K562 (cell line): ENCODE measurements around the gene PTGFR. TPM values are rescaled to one million over a fixed set of nuclear protein-coding genes. Genes with fewer than 3 reads are reported as not detected.

ENCODE experiments used
- ATAC-seq: fragments of 200-7000 bp; cut with Tn5 transposase; 3 replicates; pipeline ENCODE4 v1.9.1; 2020; ENCODE audit warnings: moderate library complexity
- BruUV-seq: library from RNA; stranded (reverse); fragments of 400-500 nt; replicated peaks from 2 replicates; lab custom pipeline; 2021; lab: Mats Ljungman, UMichigan
- CTCF ChIA-PET: fragments of 300-600 bp; formaldehyde crosslinking; extraction: SDS; loops from one replicate; lab custom pipeline; 2021; ENCODE audit warnings: low intra/inter-chr PET ratio; lab: Yijun Ruan, JAX
- POLR2A ChIA-PET: fragments of 300-600, 350-650 bp; sonication (Branson Sonifier 250); formaldehyde crosslinking; extraction: SDS; loops from one replicate; lab custom pipeline; 2021; ENCODE audit warnings: antibody characterized with exemption, inconsistent platforms; lab: Yijun Ruan, JAX
- DNase-seq, 4 experiments: peaks; one replicate each; pipeline versions ENCODE4 v3.0.0 to v3.0.0-alpha.2; 2011 to 2018; ENCODE audit warnings: low spot score in 3 of 4, mixed read lengths in 3 of 4; ENCODE audit errors: extremely low read depth in 1 of 4
- FAIRE-seq: peaks from 2 replicates; lab custom pipeline; 2011; peaks lifted over from hg19 to GRCh38; lab: Jason Lieb, UNC
- H2AFZ ChIP-seq: 2 replicates; pipeline ENCODE4 v1.6.0; 2011; ENCODE audit warnings: low read depth, low read length, control low read depth, inconsistent platforms
- H3K27ac ChIP-seq: fragments of 200-600 bp; 3 replicates; pipeline ENCODE4 v1.8.0; 2011; ENCODE audit warnings: low read depth, mild to moderate bottlenecking, control low read depth, inconsistent platforms, low read length, moderate library complexity, mixed read lengths; ENCODE audit errors: extremely low read depth
- H3K27me3 ChIP-seq, 2 experiments: fragments of 300-600 bp in 1 of 2; 2 replicates in 1 of 2; 3 replicates in 1 of 2; pipeline versions ENCODE4 v1.6.0 to v1.8.0; 2011; ENCODE audit warnings: inconsistent platforms in 2 of 2, low read length in 2 of 2, mild to moderate bottlenecking in 1 of 2, mixed read lengths in 1 of 2, moderate library complexity in 1 of 2; ENCODE audit not compliant: control insufficient read depth in 2 of 2, insufficient read depth in 2 of 2
- H3K36me3 ChIP-seq: fragments of 300-600 bp; 3 replicates; pipeline ENCODE4 v1.8.0; 2011; ENCODE audit warnings: mild to moderate bottlenecking, low read length, inconsistent platforms; ENCODE audit not compliant: control insufficient read depth, insufficient read depth
- H3K4me1 ChIP-seq, 2 experiments: fragments of 200-600 bp in 1 of 2; replicated peaks in 1 of 2; 2 replicates in 1 of 2; 3 replicates in 1 of 2; pipeline versions ENCODE4 v1.5.1 to v1.8.0; 2011; ENCODE audit warnings: inconsistent platforms in 2 of 2, low read length in 2 of 2, mild to moderate bottlenecking in 1 of 2, mixed read lengths in 1 of 2, moderate library complexity in 1 of 2; ENCODE audit not compliant: control insufficient read depth in 2 of 2, insufficient read depth in 2 of 2
- H3K4me2 ChIP-seq: 2 replicates; pipeline ENCODE4 v1.6.1; 2011; ENCODE audit warnings: low read length, control low read depth, inconsistent platforms, mixed read lengths; ENCODE audit not compliant: insufficient read depth
- H3K4me3 ChIP-seq: fragments of 200-600 bp; sonication (generic), shearing (Covaris generic); 2 replicates; pipeline ENCODE4 v1.5.1; 2016; ENCODE audit warnings: control low read depth, inconsistent platforms
- H3K79me2 ChIP-seq: fragments of 200-600 bp; 3 replicates; pipeline ENCODE4 v1.8.0; 2011; ENCODE audit warnings: low read length, inconsistent platforms; ENCODE audit not compliant: control insufficient read depth, insufficient read depth
- H3K9ac ChIP-seq, 2 experiments: 2 replicates each; pipeline versions ENCODE4 v1.6.0 to v1.6.1; 2011; ENCODE audit warnings: low read depth in 2 of 2, low read length in 2 of 2, control low read depth in 1 of 2, inconsistent platforms in 1 of 2, mild to moderate bottlenecking in 1 of 2, mixed read lengths in 1 of 2; ENCODE audit not compliant: insufficient read depth in 1 of 2
- H3K9me1 ChIP-seq: one replicate; pipeline ENCODE4 v1.6.0; 2011; ENCODE audit warnings: inconsistent platforms, mild to moderate bottlenecking, low read length, moderate library complexity; ENCODE audit not compliant: control insufficient read depth, insufficient read depth
- H3K9me3 ChIP-seq: replicated peaks from 2 replicates; pipeline ENCODE4 v1.5.1; 2011; ENCODE audit warnings: low read depth, low read length, inconsistent platforms; ENCODE audit not compliant: control insufficient read depth, insufficient read depth
- H4K20me1 ChIP-seq: replicated peaks from 2 replicates; pipeline ENCODE4 v1.6.1; 2011; ENCODE audit warnings: low read length, inconsistent platforms, mixed read lengths; ENCODE audit not compliant: control insufficient read depth, insufficient read depth
- ATF2 ChIP-seq: sonication (generic); formaldehyde crosslinking; IDR thresholded peaks from 2 replicates; pipeline ENCODE4 v1.8.1; 2022; ENCODE audit warnings: missing genetic modification reagents
- CTCFL ChIP-seq: IDR thresholded peaks from 2 replicates; pipeline ENCODE4 v1.6.1; 2011; ENCODE audit warnings: borderline replicate concordance, low read depth, mild to moderate bottlenecking, moderate library complexity, low read length; ENCODE audit not compliant: insufficient read depth, poor library complexity, severe bottlenecking
- ELF1 ChIP-seq: fragments of 200-800 bp; sonication (Bioruptor generic); IDR thresholded peaks from 2 replicates; pipeline ENCODE4 v1.6.1; 2016; ENCODE audit warnings: missing genetic modification characterization, missing compliant biosample characterization
- GMEB1 ChIP-seq: fragments of 250-450 bp; sonication (Bioruptor Pico); IDR thresholded peaks from 2 replicates; pipeline ENCODE4 v1.4.0; 2020; ENCODE audit warnings: mild to moderate bottlenecking
- HDAC2 ChIP-seq: fragments of 450-650 bp; IDR thresholded peaks from 2 replicates; pipeline ENCODE4 v1.6.1; 2016; ENCODE audit warnings: mild to moderate bottlenecking
- KDM5B ChIP-seq: fragments of 200-600 bp; sonication (generic); IDR thresholded peaks from 2 replicates; pipeline ENCODE4 v1.6.1; 2012; ENCODE audit warnings: low read depth, mild to moderate bottlenecking, moderate library complexity, low read length, control low read depth, inconsistent platforms; ENCODE audit not compliant: insufficient replicate concordance
- POLR2B ChIP-seq: fragments of 450-650 bp; IDR thresholded peaks from 2 replicates; pipeline ENCODE4 v1.6.1; 2018; ENCODE audit warnings: low read depth; ENCODE audit not compliant: partially characterized antibody
- RFX5 ChIP-seq: IDR thresholded peaks from 2 replicates; pipeline ENCODE4 v1.6.1; 2011; ENCODE audit warnings: low read depth, mild to moderate bottlenecking, improper control_type of control experiment, low read length
- SNRNP70 ChIP-seq: fragments of 200-400 bp; formaldehyde crosslinking; optimal IDR thresholded peaks from 2 replicates; pipeline ENCODE3; 2017; ENCODE audit warnings: low read depth, low read length
- ZNF511 ChIP-seq: sonication (generic); formaldehyde crosslinking; IDR thresholded peaks from 2 replicates; pipeline ENCODE4 v1.8.0; 2022; ENCODE audit warnings: mild to moderate bottlenecking, missing genetic modification reagents
- ZNF655 ChIP-seq: fragments of 250-450 bp; sonication (Bioruptor Pico); IDR thresholded peaks from 2 replicates; pipeline ENCODE4 v1.5.0; 2021
- ZZZ3 ChIP-seq: fragments of 450-650 bp; IDR thresholded peaks from 2 replicates; pipeline ENCODE4 v1.6.1; 2016; ENCODE audit warnings: antibody characterized with exemption, mild to moderate bottlenecking, moderate library complexity
- WGBS: fragments of 100-300 bp; shearing (Covaris generic); methylation state at CpG from one replicate; pipeline ENCODE4 v1.1.6; 2016; ENCODE audit warnings: low coverage, mixed read lengths; ENCODE audit not compliant: insufficient coverage; ENCODE audit errors: missing lambda C conversion rate; 5-methylcytosine and 5-hydroxymethylcytosine counted together
- in situ Hi-C: fragments of 300-500 bp; cut with MboI; formaldehyde crosslinking; loops from 4 replicates; pipeline ENCODE4 v1.15.0; 2018; ENCODE audit warnings: inconsistent platforms, mixed read lengths
- intact Hi-C: fragments of 100-400 bp; cut with micrococcal nuclease; formaldehyde crosslinking; loops from 2 replicates; pipeline ENCODE4 v1.14.2; 2022
- polyA plus RNA-seq, 8 experiments: library from polyadenylated mRNA; depleted of rRNA in 4 of 8; stranded (reverse) in 5 of 8; unstranded in 3 of 8; fragments of >200 nt; fragmentation: Nextera tagmentation in 2 of 8; fragmentation: Illumina TruSeq in 1 of 8; extraction: Ambion mirVana in 2 of 8; extraction: Trizol in 1 of 8; gene quantifications; 2 replicates each; pipeline versions ENCODE4 v1.2.1 to v1.2.3, GENCODE V29; 2011 to 2014; ENCODE audit warnings: inconsistent platforms in 1 of 8, missing spikeins in 1 of 8
- total RNA-seq, 7 experiments: library from RNA; depleted of rRNA in 6 of 7; stranded (reverse); fragments of >200 nt in 6 of 7; fragmentation: Illumina TruSeq in 2 of 7; extraction: Trizol in 2 of 7; gene quantifications; 2 replicates each; pipeline versions ENCODE4 v1.2.1 to v1.2.3, GENCODE V29; 2011 to 2021; ENCODE audit warnings: low replicate concordance in 1 of 7

PTGFR gene
- total and polyA plus RNA-seq, 9 of the 15 experiments (the other 6 are each of a cell fraction or from before 2014, with no cell fraction given) = 0.04 TPM; not detected in 8

- Histone ChIP-seq H3K4me2 (no peak overlapping the region), H3K9me1 (no peaks in the 10 kb centered on the region), H4K20me1 (no peaks in the 10 kb centered on the region), H3K4me3 (no peak overlapping the region), H3K79me2 (no peaks in the 10 kb centered on the region), H3K4me1 (no peaks in the 10 kb centered on the region), H2AFZ (no peak overlapping the region), H3K9me3 (no peaks in the 10 kb centered on the region), H3K27me3 (no peaks in the 10 kb centered on the region), H3K27ac (no peak overlapping the region)
- 0% methylated on average over 1 of the region's 1 CpG for WGBS
- in situ Hi-C loops = no loop called here
- no peak for ATAC-seq
- intact Hi-C loops = no loop called here
- CTCF ChIA-PET = no interaction called here
- no TSS peak for BruUV-seq
- no peak for FAIRE-seq
- TF ChIP-seq POLR2B (no peak), SNRNP70 (no peak), CTCFL (no peak), ATF2 (CRISPR knock-in tag) (no peak), RFX5 (no peak), ZNF511 (no peak), KDM5B (no peak), ZNF655 (CRISPR knock-in tag) (no peak), ELF1 (no peak), ZZZ3 (no peak), HDAC2 (no peak), GMEB1 (CRISPR knock-in tag) (no peak)
- TF ChIP-seq, all 486 proteins: peak for 0
- POLR2A ChIA-PET = interaction anchor here (1.0 kb wide), 1 partner anchor 13 kb away, joined by 4 read pairs; no protein-coding TSS in a partner anchor
- H3K9ac ChIP-seq = no peak overlapping the region
- no peaks in the 10 kb centered on the region for H3K36me3 ChIP-seq
- DNase-seq = no peak
Measured at GRCh38 chr1:78587211-78587610, 96.4 kb downstream of the PTGFR start.
